Vein endothelial cell (primary cell): ENCODE results near the gene TARBP1. TPM values are rescaled to one million over a fixed set of nuclear protein-coding genes. Genes with fewer than 3 reads are reported as not detected.

ENCODE experiments used
- total RNA-seq: library from RNA; depleted of rRNA; stranded (reverse); fragments of >200 nt; gene quantifications from 2 replicates; pipeline ENCODE4 v1.2.3, GENCODE V29; 2012

TARBP1 gene
- 19.3 and 20.9 TPM in 2 replicates for total RNA-seq

GRCh38 chr1:234478481-234479309 lies at the start of gene TARBP1:
Gene TARBP1, minus strand, starts transcription at chr1:234479179. Its CDS starts 76 bp downstream, at chr1:234479103.

GRCh38 chr1:234373064-234373958 lies 105.7 kb downstream of the TARBP1 start, which contains the start of gene COA6:
Gene COA6, plus strand, starts transcription at chr1:234373456. Its CDS starts 11 bp downstream, at chr1:234373467.

Other genes starting within 250 kb of the TARBP1 start
- 13.4 and 18.0 TPM in 2 replicates for gene COA6, start 105.7 kb downstream of the TARBP1 start, total RNA-seq
- 109 and 155 TPM in 2 replicates for gene IRF2BP2, start 131.0 kb upstream of the TARBP1 start, total RNA-seq